Gastrocnemius medialis (tissue), 4 donors: ENCODE data around the gene CCM2L.

ENCODE experiments used
- POLR2A ChIP-seq, 2 donors: fragments of 450-650 bp; IDR thresholded peaks; one replicate each; pipeline ENCODE4 v1.6.1; 2017; ENCODE audit warnings: antibody characterized with exemption in 2 of 2, mild to moderate bottlenecking in 2 of 2, moderate library complexity in 2 of 2
- TF ChIP-seq, protein P1 (sequence below), 5 experiments: fragments of 450-650 bp in 3 of 5; fragments of 200-600 bp in 2 of 5; sonication (generic) in 2 of 5; IDR thresholded peaks in 4 of 5; conservative IDR thresholded peaks in 1 of 5; 1 replicate in 4 of 5; 2 replicates in 1 of 5; pipeline ENCODE4 v1.5.1; 2016 to 2019; ENCODE audit warnings: antibody characterized with exemption in 5 of 5, mild to moderate bottlenecking in 3 of 5, moderate library complexity in 3 of 5

DNA sequence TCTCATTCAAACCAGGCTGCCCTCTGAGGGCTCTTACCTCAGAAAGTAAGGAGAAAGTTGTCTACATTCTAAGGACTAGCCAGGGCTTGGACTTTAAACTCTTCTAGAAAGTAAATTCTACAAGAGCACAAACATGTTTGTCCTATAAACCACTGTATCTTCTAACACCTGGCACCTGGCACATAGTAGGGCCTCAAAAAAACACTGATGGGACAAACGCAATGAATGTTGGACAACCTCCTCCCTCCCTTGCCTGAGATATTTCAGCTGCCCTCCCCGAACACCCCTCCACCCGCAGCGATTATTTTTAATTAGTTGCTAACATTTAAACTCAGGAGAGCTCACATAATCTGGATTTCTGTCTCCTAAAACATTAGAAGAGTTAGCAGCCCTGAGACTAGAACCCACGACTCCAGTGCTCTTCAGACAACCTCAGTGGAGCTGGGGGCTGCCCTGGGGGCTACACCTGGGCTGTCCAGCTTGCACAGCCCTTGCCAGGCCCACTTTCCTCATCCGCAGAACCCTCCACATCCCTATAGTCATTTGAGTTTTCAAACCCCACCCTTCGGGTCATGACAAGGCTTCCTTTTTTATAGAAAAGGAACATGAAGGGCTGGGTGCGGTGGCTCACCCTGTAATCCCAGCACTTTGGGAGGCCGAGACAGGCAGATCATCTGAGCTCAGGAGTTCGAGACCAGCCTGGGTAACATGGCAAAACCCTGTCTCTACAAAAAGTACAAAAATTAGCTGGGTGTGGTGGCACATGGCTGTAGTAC, 46.7 kb downstream of the CCM2L start:
- TF ChIP-seq, protein P1, sequence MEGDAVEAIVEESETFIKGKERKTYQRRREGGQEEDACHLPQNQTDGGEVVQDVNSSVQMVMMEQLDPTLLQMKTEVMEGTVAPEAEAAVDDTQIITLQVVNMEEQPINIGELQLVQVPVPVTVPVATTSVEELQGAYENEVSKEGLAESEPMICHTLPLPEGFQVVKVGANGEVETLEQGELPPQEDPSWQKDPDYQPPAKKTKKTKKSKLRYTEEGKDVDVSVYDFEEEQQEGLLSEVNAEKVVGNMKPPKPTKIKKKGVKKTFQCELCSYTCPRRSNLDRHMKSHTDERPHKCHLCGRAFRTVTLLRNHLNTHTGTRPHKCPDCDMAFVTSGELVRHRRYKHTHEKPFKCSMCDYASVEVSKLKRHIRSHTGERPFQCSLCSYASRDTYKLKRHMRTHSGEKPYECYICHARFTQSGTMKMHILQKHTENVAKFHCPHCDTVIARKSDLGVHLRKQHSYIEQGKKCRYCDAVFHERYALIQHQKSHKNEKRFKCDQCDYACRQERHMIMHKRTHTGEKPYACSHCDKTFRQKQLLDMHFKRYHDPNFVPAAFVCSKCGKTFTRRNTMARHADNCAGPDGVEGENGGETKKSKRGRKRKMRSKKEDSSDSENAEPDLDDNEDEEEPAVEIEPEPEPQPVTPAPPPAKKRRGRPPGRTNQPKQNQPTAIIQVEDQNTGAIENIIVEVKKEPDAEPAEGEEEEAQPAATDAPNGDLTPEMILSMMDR (IDR thresholded peaks at IDR 0.05 in 4 of 5, conservative IDR thresholded peaks at IDR 0.05 in 1 of 5), result no peak
- no peak for TF ChIP-seq POLR2A (IDR thresholded peaks at IDR 0.05)
